Transverse colon (tissue), 3 donors: ENCODE measurements around the gene ZNF804B.

Source experiments
- POLR2A ChIP-seq: fragments of 450-650 bp; IDR thresholded peaks from one replicate; pipeline ENCODE4 v1.6.1; 2016; ENCODE audit warnings: antibody characterized with exemption, mild to moderate bottlenecking, moderate library complexity
- TF ChIP-seq, protein P1 (sequence below), 5 experiments: fragments of 200-600 bp in 3 of 5; fragments of 450-650 bp in 2 of 5; sonication (generic) in 3 of 5; IDR thresholded peaks; 1 replicate in 2 of 5; 2 replicates in 3 of 5; pipeline ENCODE4 v1.5.1; 2016 to 2017; ENCODE audit warnings: antibody characterized with exemption in 5 of 5, inconsistent platforms in 3 of 5, mild to moderate bottlenecking in 2 of 5, moderate library complexity in 1 of 5

DNA sequence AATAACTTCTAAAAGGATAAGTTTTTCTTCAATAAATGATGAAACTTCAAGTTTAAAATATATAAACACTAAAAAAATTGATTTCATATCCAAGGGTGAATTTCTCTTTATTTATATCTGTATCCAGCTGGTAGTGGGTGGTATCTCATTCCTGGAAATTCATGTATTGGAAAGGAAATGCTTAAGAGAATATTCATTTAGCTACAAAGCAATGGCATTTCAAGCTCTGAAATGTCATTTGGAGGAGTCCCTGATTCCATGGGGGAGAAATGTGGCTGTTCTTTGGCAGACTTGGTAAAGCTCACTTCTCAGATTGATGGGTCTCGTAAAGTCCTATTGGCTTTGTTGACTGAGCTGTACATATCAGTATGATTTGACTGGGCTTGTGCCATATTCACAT, 192.3 kb downstream of the ZNF804B start:
- TF ChIP-seq, protein P1, sequence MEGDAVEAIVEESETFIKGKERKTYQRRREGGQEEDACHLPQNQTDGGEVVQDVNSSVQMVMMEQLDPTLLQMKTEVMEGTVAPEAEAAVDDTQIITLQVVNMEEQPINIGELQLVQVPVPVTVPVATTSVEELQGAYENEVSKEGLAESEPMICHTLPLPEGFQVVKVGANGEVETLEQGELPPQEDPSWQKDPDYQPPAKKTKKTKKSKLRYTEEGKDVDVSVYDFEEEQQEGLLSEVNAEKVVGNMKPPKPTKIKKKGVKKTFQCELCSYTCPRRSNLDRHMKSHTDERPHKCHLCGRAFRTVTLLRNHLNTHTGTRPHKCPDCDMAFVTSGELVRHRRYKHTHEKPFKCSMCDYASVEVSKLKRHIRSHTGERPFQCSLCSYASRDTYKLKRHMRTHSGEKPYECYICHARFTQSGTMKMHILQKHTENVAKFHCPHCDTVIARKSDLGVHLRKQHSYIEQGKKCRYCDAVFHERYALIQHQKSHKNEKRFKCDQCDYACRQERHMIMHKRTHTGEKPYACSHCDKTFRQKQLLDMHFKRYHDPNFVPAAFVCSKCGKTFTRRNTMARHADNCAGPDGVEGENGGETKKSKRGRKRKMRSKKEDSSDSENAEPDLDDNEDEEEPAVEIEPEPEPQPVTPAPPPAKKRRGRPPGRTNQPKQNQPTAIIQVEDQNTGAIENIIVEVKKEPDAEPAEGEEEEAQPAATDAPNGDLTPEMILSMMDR (IDR thresholded peaks at IDR 0.05): no peak
- no peak for TF ChIP-seq POLR2A
